IPS-18a (cell line): ENCODE results near the gene TLL1.

Experiments
- H3K27ac ChIP-seq: one replicate; pipeline ENCODE4 v1.5.1; 2013; ENCODE audit warnings: low read length
- H3K27me3 ChIP-seq: one replicate; pipeline ENCODE4 v1.6.1; 2013; ENCODE audit warnings: mild to moderate bottlenecking, low read length; ENCODE audit not compliant: control insufficient read depth, insufficient read depth
- H3K36me3 ChIP-seq: one replicate; pipeline ENCODE4 v1.6.1; 2013; ENCODE audit warnings: low read depth, low read length; ENCODE audit not compliant: control insufficient read depth
- H3K4me1 ChIP-seq: one replicate; pipeline ENCODE4 v1.6.1; 2013; ENCODE audit warnings: low read depth, low read length; ENCODE audit not compliant: control insufficient read depth
- H3K4me3 ChIP-seq: one replicate; pipeline ENCODE4 v1.5.1; 2013; ENCODE audit warnings: low read length
- H3K9ac ChIP-seq: one replicate; pipeline ENCODE4 v1.6.1; 2013; ENCODE audit warnings: mild to moderate bottlenecking, low read length, moderate library complexity
- H3K9me3 ChIP-seq: one replicate; pipeline ENCODE4 v1.6.1; 2013; ENCODE audit warnings: low read depth, low read length; ENCODE audit not compliant: control insufficient read depth

The TLL1 gene

GRCh38 chr4:165906272-165906671 is 33.2 kb downstream of the TLL1 start:
- Histone ChIP-seq H3K9me3 (no peaks in the 10 kb centered on the region), H3K36me3 (no peaks in the 10 kb centered on the region), H3K27me3 (no peaks in the 10 kb centered on the region), H3K4me1 (no peaks in the 10 kb centered on the region), H3K4me3 (no peak overlapping the region), H3K9ac (no peak overlapping the region), H3K27ac (no peak overlapping the region)

GRCh38 chr4:165909947-165910346 is 36.9 kb downstream of the TLL1 start:
- H3K36me3 ChIP-seq, result no peaks in the 10 kb centered on the region
- no peaks in the 10 kb centered on the region for H3K27me3 ChIP-seq
- H3K27ac ChIP-seq, result no peak overlapping the region
- H3K9ac ChIP-seq, result no peak overlapping the region
- no peaks in the 10 kb centered on the region for H3K9me3 ChIP-seq
- H3K4me3 ChIP-seq, result no peak overlapping the region
- no peaks in the 10 kb centered on the region for H3K4me1 ChIP-seq

- H3K4me1 ChIP-seq, result no peaks in the 10 kb centered on the region
- no peaks in the 10 kb centered on the region for H3K27me3 ChIP-seq
- H3K36me3 ChIP-seq, result no peaks in the 10 kb centered on the region
- H3K9ac ChIP-seq, result no peak overlapping the region
- H3K4me3 ChIP-seq, result no peak overlapping the region
- H3K9me3 ChIP-seq, result no peaks in the 10 kb centered on the region
- H3K27ac ChIP-seq, result no peak overlapping the region
Observed at GRCh38 chr4:165915215-165915614, 42.2 kb downstream of the TLL1 start.

- Histone ChIP-seq H3K9ac (no peak overlapping the region), H3K4me1 (no peaks in the 10 kb centered on the region), H3K27ac (no peak overlapping the region), H3K36me3 (no peaks in the 10 kb centered on the region), H3K9me3 (no peaks in the 10 kb centered on the region), H3K4me3 (no peak overlapping the region), H3K27me3 (no peaks in the 10 kb centered on the region)
Observed at GRCh38 chr4:165921546-165921945, 48.5 kb downstream of the TLL1 start.

- H3K27ac ChIP-seq, result no peak overlapping the region
- H3K9ac ChIP-seq, result no peak overlapping the region
- H3K4me1 ChIP-seq, result no peaks in the 10 kb centered on the region
- no peak overlapping the region for H3K4me3 ChIP-seq
- H3K36me3 ChIP-seq, result no peaks in the 10 kb centered on the region
- no peaks in the 10 kb centered on the region for H3K27me3 ChIP-seq
- H3K9me3 ChIP-seq, result no peaks in the 10 kb centered on the region
Observed at GRCh38 chr4:165922747-165923146, 49.7 kb downstream of the TLL1 start.

GRCh38 chr4:165926307-165926706 is 53.3 kb downstream of the TLL1 start:
- H3K9me3 ChIP-seq, result no peaks in the 10 kb centered on the region
- H3K9ac ChIP-seq, result no peak overlapping the region
- H3K4me3 ChIP-seq, result no peak overlapping the region
- no peaks in the 10 kb centered on the region for H3K27me3 ChIP-seq
- H3K4me1 ChIP-seq, result peaks cover 12% of the 10 kb centered on the region
- H3K36me3 ChIP-seq, result no peaks in the 10 kb centered on the region
- H3K27ac ChIP-seq, result no peak overlapping the region

- H3K27ac ChIP-seq, result no peak overlapping the region
- no peak overlapping the region for H3K9ac ChIP-seq
- H3K4me1 ChIP-seq, result peaks cover 17% of the 10 kb centered on the region
- H3K36me3 ChIP-seq, result no peaks in the 10 kb centered on the region
- no peaks in the 10 kb centered on the region for H3K27me3 ChIP-seq
- H3K4me3 ChIP-seq, result no peak overlapping the region
- H3K9me3 ChIP-seq, result no peaks in the 10 kb centered on the region
Observed at GRCh38 chr4:165927366-165927765, 54.3 kb downstream of the TLL1 start.

GRCh38 chr4:165927815-165928214 is 54.8 kb downstream of the TLL1 start:
- Histone ChIP-seq H3K36me3 (no peaks in the 10 kb centered on the region), H3K9ac (no peak overlapping the region), H3K4me1 (peaks cover 17% of the 10 kb centered on the region), H3K4me3 (no peak overlapping the region), H3K9me3 (no peaks in the 10 kb centered on the region), H3K27ac (no peak overlapping the region), H3K27me3 (no peaks in the 10 kb centered on the region)

- peaks cover 17% of the 10 kb centered on the region for H3K4me1 ChIP-seq
- H3K9ac ChIP-seq, result no peak overlapping the region
- no peaks in the 10 kb centered on the region for H3K27me3 ChIP-seq
- H3K4me3 ChIP-seq, result no peak overlapping the region
- no peaks in the 10 kb centered on the region for H3K36me3 ChIP-seq
- H3K9me3 ChIP-seq, result no peaks in the 10 kb centered on the region
- no peak overlapping the region for H3K27ac ChIP-seq
Observed at GRCh38 chr4:165928601-165929000, 55.6 kb downstream of the TLL1 start.

GRCh38 chr4:165929662-165930061 is 56.6 kb downstream of the TLL1 start:
- H3K9me3 ChIP-seq, result no peaks in the 10 kb centered on the region
- H3K27ac ChIP-seq, result no peak overlapping the region
- H3K27me3 ChIP-seq, result no peaks in the 10 kb centered on the region

GRCh38 chr4:165931741-165932140 is 58.7 kb downstream of the TLL1 start:
- Histone ChIP-seq H3K36me3 (no peaks in the 10 kb centered on the region), H3K9ac (no peak overlapping the region), H3K4me3 (no peak overlapping the region), H3K4me1 (peaks cover 17% of the 10 kb centered on the region), H3K27me3 (no peaks in the 10 kb centered on the region), H3K9me3 (no peaks in the 10 kb centered on the region), H3K27ac (no peak overlapping the region)

More at GRCh38 chr4:165929662-165930061, 56.6 kb downstream of the TLL1 start:
- H3K36me3 ChIP-seq, result no peaks in the 10 kb centered on the region
- H3K9ac ChIP-seq, result no peak overlapping the region
- no peak overlapping the region for H3K4me3 ChIP-seq
- peaks cover 17% of the 10 kb centered on the region for H3K4me1 ChIP-seq

GRCh38 chr4:165944900-165945299 is 71.9 kb downstream of the TLL1 start:
- Histone ChIP-seq H3K4me1 (no peaks in the 10 kb centered on the region), H3K36me3 (no peaks in the 10 kb centered on the region), H3K9ac (no peak overlapping the region), H3K9me3 (no peaks in the 10 kb centered on the region), H3K27ac (no peak overlapping the region), H3K4me3 (no peak overlapping the region), H3K27me3 (no peaks in the 10 kb centered on the region)
